Astrocyte (in vitro differentiated cells and primary cell): ENCODE data around the gene APBB2. TPM values are rescaled to one million over a fixed set of nuclear protein-coding genes. Genes with fewer than 3 reads are reported as not detected.

Experiments used
- DNase-seq: peaks from one replicate; pipeline ENCODE4 v3.0.0-alpha.2; 2010; ENCODE audit warnings: low read depth
- FAIRE-seq: peaks from 2 replicates; lab custom pipeline; 2011; peaks lifted over from hg19 to GRCh38; lab: Jason Lieb, UNC
- H2AFZ ChIP-seq: 2 replicates; pipeline ENCODE4 v1.6.0; 2012; ENCODE audit warnings: low read depth, low read length, inconsistent platforms
- H3K27ac ChIP-seq: 2 replicates; pipeline ENCODE4 v1.5.1; 2011; ENCODE audit warnings: low read depth, low read length, inconsistent platforms
- H3K27me3 ChIP-seq: 2 replicates; pipeline ENCODE4 v1.6.0; 2011; ENCODE audit warnings: low read length, inconsistent platforms; ENCODE audit not compliant: insufficient read depth
- H3K36me3 ChIP-seq: 2 replicates; pipeline ENCODE4 v1.5.1; 2011; ENCODE audit warnings: low read length, inconsistent platforms; ENCODE audit not compliant: insufficient read depth
- H3K4me1 ChIP-seq: 2 replicates; pipeline ENCODE4 v1.5.1; 2011; ENCODE audit warnings: low read length, inconsistent platforms; ENCODE audit not compliant: insufficient read depth
- H3K4me2 ChIP-seq: 2 replicates; pipeline ENCODE4 v1.6.0; 2012; ENCODE audit warnings: low read length, inconsistent platforms
- H3K4me3 ChIP-seq: 2 replicates; pipeline ENCODE4 v1.5.1; 2011; ENCODE audit warnings: low read depth, mild to moderate bottlenecking, low read length, inconsistent platforms; ENCODE audit not compliant: insufficient read depth
- H3K79me2 ChIP-seq: 2 replicates; pipeline ENCODE4 v1.6.0; 2012; ENCODE audit warnings: mild to moderate bottlenecking, low read length, inconsistent platforms; ENCODE audit not compliant: insufficient read depth
- H3K9ac ChIP-seq: 2 replicates; pipeline ENCODE4 v1.6.0; 2012; ENCODE audit warnings: mild to moderate bottlenecking, low read length, inconsistent platforms
- H3K9me3 ChIP-seq: 2 replicates; pipeline ENCODE4 v1.5.1; 2012; ENCODE audit warnings: low read depth, mild to moderate bottlenecking, low read length, inconsistent platforms; ENCODE audit not compliant: insufficient read depth
- H4K20me1 ChIP-seq: 2 replicates; pipeline ENCODE4 v1.6.0; 2012; ENCODE audit warnings: low read length, inconsistent platforms; ENCODE audit not compliant: insufficient read depth
- H3K27ac Mint-ChIP-seq: one replicate; pipeline ENCODE4 v1.8.0; 2021; ENCODE audit warnings: mild to moderate bottlenecking, mixed read lengths; ENCODE audit not compliant: unreplicated experiment
- H3K27me3 Mint-ChIP-seq: one replicate; pipeline ENCODE4 v1.8.0; 2021; ENCODE audit warnings: low read depth, mixed read lengths; ENCODE audit not compliant: unreplicated experiment
- H3K36me3 Mint-ChIP-seq: one replicate; pipeline ENCODE4 v1.8.0; 2021; ENCODE audit warnings: low read depth, mixed read lengths; ENCODE audit not compliant: unreplicated experiment
- H3K4me1 Mint-ChIP-seq: one replicate; pipeline ENCODE4 v1.8.0; 2021; ENCODE audit warnings: low read depth, mixed read lengths; ENCODE audit not compliant: unreplicated experiment
- H3K4me3 Mint-ChIP-seq: one replicate; pipeline ENCODE4 v1.8.0; 2021; ENCODE audit warnings: mild to moderate bottlenecking, moderate library complexity, mixed read lengths; ENCODE audit not compliant: unreplicated experiment
- H3K9me3 Mint-ChIP-seq: one replicate; pipeline ENCODE4 v1.8.0; 2021; ENCODE audit warnings: mild to moderate bottlenecking, mixed read lengths; ENCODE audit not compliant: unreplicated experiment
- CTCF ChIP-seq: IDR thresholded peaks from 2 replicates; pipeline ENCODE4 v1.5.1; 2011; ENCODE audit warnings: low read depth, mild to moderate bottlenecking, inconsistent platforms, low read length, moderate library complexity; ENCODE audit not compliant: insufficient read depth
- EZH2 ChIP-seq: IDR thresholded peaks from 2 replicates; pipeline ENCODE4 v1.6.1; 2012; ENCODE audit warnings: mild to moderate bottlenecking, low read length, inconsistent platforms; ENCODE audit not compliant: insufficient read depth
- total RNA-seq: library from RNA; stranded (reverse); gene quantifications from 2 replicates; pipeline ENCODE4 v1.2.1, GENCODE V29; 2021

APBB2 gene
- total RNA-seq, 1 donor from 2014 or later: 173 TPM

- Histone ChIP-seq H3K4me1 (peaks cover 3% of the 10 kb centered on the region), H3K4me2 (no peak overlapping the region), H3K27me3 (no peaks in the 10 kb centered on the region), H3K9me3 (no peaks in the 10 kb centered on the region), H2AFZ (no peak overlapping the region), H4K20me1 (no peaks in the 10 kb centered on the region), H3K79me2 (peaks cover 18% of the 10 kb centered on the region), H3K36me3 (peaks cover 9% of the 10 kb centered on the region), H3K4me3 (no peak overlapping the region), H3K9ac (no peak overlapping the region), H3K27ac (no peak overlapping the region)
- Mint-ChIP-seq H3K27ac (peak overlapping the region; percentile 11), H3K27me3 (no peaks in the 10 kb centered on the region), H3K4me1 (peaks cover 40% of the 10 kb centered on the region), H3K36me3 (peaks cover 14% of the 10 kb centered on the region), H3K4me3 (no peak overlapping the region), H3K9me3 (no peaks in the 10 kb centered on the region)
- FAIRE-seq (no peak), DNase-seq (no peak)
- TF ChIP-seq CTCF (no peak), EZH2 (no peak)
Observed at GRCh38 chr4:41013746-41014145, 200.6 kb downstream of the APBB2 start.

- H3K27ac Mint-ChIP-seq: peak overlapping the region; percentile 34
- H3K27ac ChIP-seq: no peak overlapping the region
- peaks cover 9% of the 10 kb centered on the region for H3K36me3 ChIP-seq
- no peaks in the 10 kb centered on the region for H3K9me3 Mint-ChIP-seq
- no peak overlapping the region for H2AFZ ChIP-seq
- peaks cover 3% of the 10 kb centered on the region for H3K4me1 ChIP-seq
- peaks cover 41% of the 10 kb centered on the region for H3K4me1 Mint-ChIP-seq
- no peaks in the 10 kb centered on the region for H3K27me3 Mint-ChIP-seq
- no peak overlapping the region for H3K4me3 ChIP-seq
- H3K36me3 Mint-ChIP-seq: peaks cover 14% of the 10 kb centered on the region
- H3K4me2 ChIP-seq: no peak overlapping the region
- TF ChIP-seq CTCF (no peak), EZH2 (no peak)
- no peak overlapping the region for H3K9ac ChIP-seq
- no peak overlapping the region for H3K4me3 Mint-ChIP-seq
- DNase-seq (no peak), FAIRE-seq (no peak)
- peaks cover 21% of the 10 kb centered on the region for H3K79me2 ChIP-seq
- peaks cover 2% of the 10 kb centered on the region for H4K20me1 ChIP-seq
- H3K27me3 ChIP-seq: no peaks in the 10 kb centered on the region
- H3K9me3 ChIP-seq: no peaks in the 10 kb centered on the region
Observed at GRCh38 chr4:41012911-41013310, 201.4 kb downstream of the APBB2 start.

- Histone ChIP-seq H3K27ac (peak overlapping the region; percentile 17), H3K36me3 (peaks cover 9% of the 10 kb centered on the region), H3K9me3 (no peaks in the 10 kb centered on the region), H3K4me3 (no peak overlapping the region), H3K79me2 (peaks cover 26% of the 10 kb centered on the region), H3K9ac (no peak overlapping the region), H3K4me1 (peaks cover 3% of the 10 kb centered on the region), H4K20me1 (peaks cover 4% of the 10 kb centered on the region), H3K27me3 (no peaks in the 10 kb centered on the region), H3K4me2 (no peak overlapping the region), H2AFZ (no peak overlapping the region)
- Mint-ChIP-seq H3K9me3 (no peaks in the 10 kb centered on the region), H3K27ac (peak overlapping the region; percentile 50), H3K4me3 (no peak overlapping the region), H3K36me3 (peaks cover 16% of the 10 kb centered on the region), H3K4me1 (peaks cover 41% of the 10 kb centered on the region), H3K27me3 (no peaks in the 10 kb centered on the region)
- FAIRE-seq (peak; percentile 73), DNase-seq (peak; percentile 44)
- TF ChIP-seq CTCF (no peak), EZH2 (no peak)
Observed at GRCh38 chr4:41012293-41012692, 202.0 kb downstream of the APBB2 start.
